Ovary (tissue), 9 donors: ENCODE results near the gene TMPRSS4. TPM values are rescaled to one million over a fixed set of nuclear protein-coding genes. Genes with fewer than 3 reads are reported as not detected.

Experiments used
- DNase-seq, 5 donors: peaks; one replicate each; pipeline ENCODE4 v3.0.0-alpha.2; 2019 to 2020
- H3K27ac ChIP-seq, 2 donors: fragments of 200-600 bp; one replicate each; pipeline versions ENCODE4 v1.5.1 to v1.8.0; 2019 to 2022
- H3K27me3 ChIP-seq: fragments of 200-600 bp; one replicate; pipeline ENCODE4 v1.8.0; 2022
- H3K36me3 ChIP-seq: fragments of 200-600 bp; sonication (generic); one replicate; pipeline ENCODE4 v1.5.1; 2019
- H3K4me1 ChIP-seq: one replicate; pipeline ENCODE4 v1.8.1; 2013; ENCODE audit warnings: mild to moderate bottlenecking, moderate library complexity; ENCODE audit not compliant: insufficient read depth
- H3K4me3 ChIP-seq: fragments of 200-600 bp; sonication (generic); one replicate; pipeline ENCODE4 v1.5.1; 2017
- H3K9me3 ChIP-seq, 2 donors: fragments of 200-600 bp in 1 of 2; sonication (generic) in 1 of 2; one replicate each; pipeline versions ENCODE4 v1.5.1 to v1.8.1; 2013 to 2019; ENCODE audit warnings: mild to moderate bottlenecking in 1 of 2, moderate library complexity in 1 of 2
- EP300 ChIP-seq: sonication (generic); formaldehyde crosslinking; IDR thresholded peaks from one replicate; pipeline ENCODE4 v1.6.1; 2017; ENCODE audit warnings: antibody characterized with exemption
- POLR2A ChIP-seq: fragments of 450-650 bp; IDR thresholded peaks from one replicate; pipeline ENCODE4 v1.6.1; 2017; ENCODE audit warnings: antibody characterized with exemption, mild to moderate bottlenecking, moderate library complexity
- WGBS, 3 donors: extraction: QIAGEN DNeasy Blood & Tissue Kit in 1 of 3; methylation state at CpG; one replicate each; pipeline versions ENCODE4 v1.1.5 to v1.1.7; 2013 to 2017; 5-methylcytosine and 5-hydroxymethylcytosine counted together
- intact Hi-C, 4 donors: fragments of 100-400 bp; cut with DNase I; formaldehyde crosslinking; loops; one replicate each; pipeline versions ENCODE4 v1.11.0 to v1.15.1; 2022 to 2023
- polyA plus RNA-seq, 2 donors: library from polyadenylated mRNA; stranded (reverse); fragments of 200-250 nt in 1 of 2; fragments of 350-450 nt in 1 of 2; fragmentation: Illumina TruSeq in 1 of 2; extraction: RNeasy Lipid Tissue Mini Kit (QIAGEN cat#74804) in 1 of 2; gene quantifications; one replicate each; pipeline ENCODE4 v1.2.3, GENCODE V29; 2013 to 2014
- total RNA-seq, 7 donors: library from RNA; depleted of rRNA in 2 of 7; stranded (reverse); fragments of >200 nt in 2 of 7; fragmentation: NEBNext Ultra II Directional in 3 of 7; extraction: Animal tissue kit (Norgen Biotek cat#: 25700) in 3 of 7; gene quantifications; one replicate each; pipeline versions ENCODE4 v1.1.0 to v1.2.4, GENCODE V29; 2016 to 2023
- TF ChIP-seq, protein P1 (sequence below), 3 donors: fragments of 450-650 bp in 2 of 3; fragments of 200-600 bp in 1 of 3; IDR thresholded peaks; one replicate each; pipeline versions ENCODE4 v1.5.1 to v1.8.0; 2016 to 2022; ENCODE audit warnings: antibody characterized with exemption in 3 of 3, mild to moderate bottlenecking in 1 of 3
- donor health status: DM: no; HTN: no; CAD: no; lungs with moderate emphysema.
- donor health status: DM: no; HTN: no; CAD: no.
- donor health status: Bipolar disorder and iron deficiency.
- donor health status: DM: yes; HTN: yes; CAD: no.
- donor health status: DM: no; HTN: no; CAD: no.
- donor health status: DM: yes; HTN: yes; CAD: no.

TMPRSS4 gene
- total and polyA plus RNA-seq, 9 donors, result 0.20 to 2.3 (median 0.85) TPM; not detected in 5

GRCh38 chr11:118050208-118050891 lies 26.5 kb upstream of the TMPRSS4 start:
- 92 to 100% (median 95%) methylated on average over 7 of the region's 7 CpGs for WGBS, 3 donors
- Histone ChIP-seq H3K4me3 (no peak overlapping the region), H3K36me3 (no peaks in the 10 kb centered on the region), H3K27ac (no peak overlapping the region), H3K9me3 (no peaks in the 10 kb centered on the region), H3K4me1 (no peaks in the 10 kb centered on the region), H3K27me3 (no peaks in the 10 kb centered on the region)
- no peak for DNase-seq
- TF ChIP-seq, protein P1, sequence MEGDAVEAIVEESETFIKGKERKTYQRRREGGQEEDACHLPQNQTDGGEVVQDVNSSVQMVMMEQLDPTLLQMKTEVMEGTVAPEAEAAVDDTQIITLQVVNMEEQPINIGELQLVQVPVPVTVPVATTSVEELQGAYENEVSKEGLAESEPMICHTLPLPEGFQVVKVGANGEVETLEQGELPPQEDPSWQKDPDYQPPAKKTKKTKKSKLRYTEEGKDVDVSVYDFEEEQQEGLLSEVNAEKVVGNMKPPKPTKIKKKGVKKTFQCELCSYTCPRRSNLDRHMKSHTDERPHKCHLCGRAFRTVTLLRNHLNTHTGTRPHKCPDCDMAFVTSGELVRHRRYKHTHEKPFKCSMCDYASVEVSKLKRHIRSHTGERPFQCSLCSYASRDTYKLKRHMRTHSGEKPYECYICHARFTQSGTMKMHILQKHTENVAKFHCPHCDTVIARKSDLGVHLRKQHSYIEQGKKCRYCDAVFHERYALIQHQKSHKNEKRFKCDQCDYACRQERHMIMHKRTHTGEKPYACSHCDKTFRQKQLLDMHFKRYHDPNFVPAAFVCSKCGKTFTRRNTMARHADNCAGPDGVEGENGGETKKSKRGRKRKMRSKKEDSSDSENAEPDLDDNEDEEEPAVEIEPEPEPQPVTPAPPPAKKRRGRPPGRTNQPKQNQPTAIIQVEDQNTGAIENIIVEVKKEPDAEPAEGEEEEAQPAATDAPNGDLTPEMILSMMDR (IDR thresholded peaks at IDR 0.05), result no peak
- TF ChIP-seq EP300, result no peak
- no peak for TF ChIP-seq POLR2A
- intact Hi-C loops, result loop anchor here (5.0 to 10.0 kb wide), 4 partner anchors 208 to 623 kb away; no protein-coding TSS in a partner anchor

DNA sequence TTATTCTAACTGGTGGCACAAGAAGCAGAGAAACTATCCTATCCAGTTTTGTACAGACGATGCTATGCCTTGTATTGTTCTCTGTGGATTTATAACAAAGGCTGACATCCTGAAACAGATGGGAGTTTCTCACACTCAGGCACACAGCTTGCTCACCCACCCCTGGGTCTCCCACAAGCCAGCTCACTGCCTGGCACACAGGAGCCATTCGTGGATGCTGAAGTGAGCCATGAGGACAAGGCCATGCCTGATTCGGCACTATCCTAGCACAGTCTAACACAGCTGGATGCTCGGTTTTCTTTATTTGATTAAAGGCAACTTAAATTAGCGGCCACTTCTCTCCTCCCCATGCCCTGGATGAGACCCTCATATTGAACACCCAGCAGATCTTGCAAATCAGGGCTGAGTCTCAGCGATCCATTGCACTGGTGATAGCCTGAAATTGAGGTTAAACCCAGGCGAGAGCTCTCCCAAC lies 25.7 kb upstream of the TMPRSS4 start:
- TF ChIP-seq, protein P1 (IDR thresholded peaks at IDR 0.05), result no peak
- no peak for TF ChIP-seq EP300
- no peak for TF ChIP-seq POLR2A
- intact Hi-C loops, result loop anchor here (5.0 to 10.0 kb wide), 4 partner anchors 209 to 624 kb away; no protein-coding TSS in a partner anchor
- Histone ChIP-seq H3K4me1 (no peaks in the 10 kb centered on the region), H3K9me3 (no peaks in the 10 kb centered on the region), H3K27me3 (no peaks in the 10 kb centered on the region), H3K4me3 (no peak overlapping the region), H3K27ac (no peak overlapping the region), H3K36me3 (no peaks in the 10 kb centered on the region)
- no peak for DNase-seq
- WGBS, 3 donors, result 77 to 85% (median 78%) methylated on average over 7 of the region's 7 CpGs

- intact Hi-C loops, result loop anchor here (5.0 to 10.0 kb wide), 4 partner anchors 210 to 625 kb away; no protein-coding TSS in a partner anchor
- H3K9me3 ChIP-seq, result no peaks in the 10 kb centered on the region
- WGBS, 3 donors, result 44 to 62% (median 59%) methylated on average over 16 of the region's 16 CpGs
- H3K36me3 ChIP-seq, result no peaks in the 10 kb centered on the region
- TF ChIP-seq EP300, result no peak
- TF ChIP-seq, protein P1 (IDR thresholded peaks at IDR 0.05), result no peak
- no peak for TF ChIP-seq POLR2A
- no peaks in the 10 kb centered on the region for H3K4me1 ChIP-seq
- no peak for DNase-seq
- no peak overlapping the region for H3K27ac ChIP-seq
- H3K4me3 ChIP-seq, result no peak overlapping the region
- no peaks in the 10 kb centered on the region for H3K27me3 ChIP-seq
Observed at GRCh38 chr11:118051611-118052461, 25.0 kb upstream of the TMPRSS4 start.

- no peak overlapping the region for H3K4me3 ChIP-seq
- intact Hi-C loops, result loop anchor here (5.0 to 10.0 kb wide), 4 partner anchors 210 to 625 kb away; no protein-coding TSS in a partner anchor
Observed at GRCh38 chr11:118052581-118053206, 24.2 kb upstream of the TMPRSS4 start.

More at GRCh38 chr11:118052581-118053206, 24.2 kb upstream of the TMPRSS4 start:
- WGBS, 3 donors, result 64 to 70% (median 68%) methylated on average over 13 of the region's 13 CpGs
- TF ChIP-seq EP300, result no peak
- Histone ChIP-seq H3K27me3 (no peaks in the 10 kb centered on the region), H3K36me3 (no peaks in the 10 kb centered on the region), H3K9me3 (no peaks in the 10 kb centered on the region), H3K4me1 (no peaks in the 10 kb centered on the region), H3K27ac (no peak overlapping the region)
- no peak for DNase-seq
